H1 (cell line): ENCODE data around the gene ASB6. TPM values are rescaled to one million over a fixed set of nuclear protein-coding genes. Genes with fewer than 3 reads are reported as not detected.

Experiments used
- BRCA1 ChIP-seq: IDR thresholded peaks from 2 replicates; pipeline ENCODE4 v1.6.1; 2012; ENCODE audit warnings: low read depth, low read length, improper control_type of control experiment
- HDAC2 ChIP-seq, 2 experiments: fragments of 300-600 bp in 1 of 2; sonication (generic) in 1 of 2; IDR thresholded peaks; 2 replicates each; pipeline ENCODE4 v1.6.1; 2011 to 2012; ENCODE audit warnings: low read depth in 2 of 2, low read length in 2 of 2, mild to moderate bottlenecking in 2 of 2, moderate library complexity in 2 of 2, borderline replicate concordance in 1 of 2, inconsistent platforms in 1 of 2
- KDM1A ChIP-seq: fragments of 200-600, 300-600 bp; sonication (generic); IDR thresholded peaks from 2 replicates; pipeline ENCODE4 v1.7.1; 2016; ENCODE audit warnings: mild to moderate bottlenecking, low read length, borderline replicate concordance
- SP4 ChIP-seq: IDR thresholded peaks from 2 replicates; pipeline ENCODE4 v1.6.1; 2012; ENCODE audit warnings: low read length, inconsistent platforms
- TEAD4 ChIP-seq: IDR thresholded peaks from 2 replicates; pipeline ENCODE4 v1.6.1; 2012; ENCODE audit warnings: low read depth, low read length, inconsistent platforms, mixed read lengths
- USF2 ChIP-seq: IDR thresholded peaks from 2 replicates; pipeline ENCODE4 v1.6.1; 2011; ENCODE audit warnings: low read length, improper control_type of control experiment
- polyA plus RNA-seq, 7 experiments: library from polyadenylated mRNA; depleted of rRNA in 3 of 7; stranded (reverse) in 5 of 7; unstranded in 2 of 7; fragments of >200 nt in 5 of 7; fragments of 200-250 nt in 2 of 7; gene quantifications; 1 replicate in 5 of 7; 2 replicates in 1 of 7; 4 replicates in 1 of 7; pipeline versions ENCODE4 v1.2.1 to v1.2.3, GENCODE V29; 2011 to 2013; ENCODE audit warnings: missing spikeins in 2 of 7, mixed read lengths in 2 of 7
- total RNA-seq: library from RNA; stranded (reverse); fragmentation: NEBNext Ultra II Directional; extraction: Animal tissue kit (Norgen Biotek cat#: 25700); gene quantifications from 2 replicates; pipeline ENCODE4 v1.2.1, GENCODE V29; 2021

The ASB6 gene
- total and polyA plus RNA-seq, 2 of the 8 experiments (the other 6 are each of a cell fraction or from before 2014, with no cell fraction given) = 14.0 to 17.3 TPM

GRCh38 chr9:129640871-129641749 lies 841 bp downstream of the ASB6 start (continued):
- TF ChIP-seq KDM1A (no peak), BRCA1 (no peak), USF2 (no peak), HDAC2 (IDR thresholded peaks at IDR 0.05; ENCODE audit: borderline replicate concordance in 1 of 2, low read depth in 2 of 2, low read length in 2 of 2) (no peak), SP4 (no peak), TEAD4 (no peak)
- TF ChIP-seq, all 59 proteins: peak for 0
